Left ventricle myocardium superior (tissue), 1 donor: ENCODE measurements around the gene ERN1. TPM values are rescaled to one million over a fixed set of nuclear protein-coding genes. Genes with fewer than 3 reads are reported as not detected.

Source experiments
- total RNA-seq: library from RNA; stranded (reverse); fragmentation: NEBNext Ultra II Directional; extraction: Animal tissue kit (Norgen Biotek cat#: 25700); gene quantifications from one replicate; pipeline ENCODE4 v1.2.1, GENCODE V29; 2021
- donor health status: DM: no; HTN: yes; CAD: no; lungs with severe emphysema.

ERN1 gene
- total RNA-seq, 1 donor from 2014 or later = 9.0 TPM

Other genes starting within 250 kb of the ERN1 start
- gene GH2, start 248.2 kb downstream of the ERN1 start, total RNA-seq = not detected
- gene CSH1, start 233.6 kb downstream of the ERN1 start, total RNA-seq = not detected
- not detected for gene CSHL1, start 218.9 kb downstream of the ERN1 start, total RNA-seq
- gene GH1, start 211.3 kb downstream of the ERN1 start, total RNA-seq = not detected
- gene CD79B, start 197.8 kb downstream of the ERN1 start, total RNA-seq = 5.7 TPM
- 0.32 TPM for gene SCN4A, start 157.2 kb downstream of the ERN1 start, total RNA-seq
- gene PRR29, start 131.8 kb downstream of the ERN1 start, total RNA-seq = 0.20 TPM
- gene ICAM2, start 109.5 kb downstream of the ERN1 start, total RNA-seq = 30.6 TPM
- 55.4 TPM for gene TEX2, start 133.1 kb upstream of the ERN1 start, total RNA-seq